Activated naive CD8-positive, alpha-beta T cell (primary cell): Measurements from ENCODE around the gene TMEM114.

ENCODE experiments used
- H3K27ac Mint-ChIP-seq: one replicate; pipeline ENCODE4 v1.8.0; 2021; ENCODE audit warnings: mixed read lengths
- H3K27me3 Mint-ChIP-seq: one replicate; pipeline ENCODE4 v1.8.0; 2021; ENCODE audit warnings: mixed read lengths
- H3K36me3 Mint-ChIP-seq: one replicate; pipeline ENCODE4 v1.8.0; 2021; ENCODE audit warnings: mixed read lengths
- H3K4me1 Mint-ChIP-seq: one replicate; pipeline ENCODE4 v1.8.0; 2021; ENCODE audit warnings: low read depth, mixed read lengths
- H3K4me3 Mint-ChIP-seq: one replicate; pipeline ENCODE4 v1.8.0; 2021; ENCODE audit warnings: mild to moderate bottlenecking, mixed read lengths
- H3K9me3 Mint-ChIP-seq: one replicate; pipeline ENCODE4 v1.8.0; 2021; ENCODE audit warnings: low read depth, mixed read lengths

Gene TMEM114

GRCh38 chr16:8589900-8590688 lies at the start of gene TMEM114:
Gene TMEM114 (minus strand): TSS chr16:8590511. CDS start chr16:8589838, 673 bp downstream.
- H3K27ac Mint-ChIP-seq = no peak within 1 kb of the TSS
- peak within 1 kb of the TSS; percentile 63 for H3K4me3 Mint-ChIP-seq
- H3K4me1 Mint-ChIP-seq = peaks cover 6% of the 10 kb centered on the region
- H3K36me3 Mint-ChIP-seq = no peaks in the 10 kb centered on the region
- H3K27me3 Mint-ChIP-seq = peaks cover 26% of the 10 kb centered on the region
- no peaks in the 10 kb centered on the region for H3K9me3 Mint-ChIP-seq

DNA sequence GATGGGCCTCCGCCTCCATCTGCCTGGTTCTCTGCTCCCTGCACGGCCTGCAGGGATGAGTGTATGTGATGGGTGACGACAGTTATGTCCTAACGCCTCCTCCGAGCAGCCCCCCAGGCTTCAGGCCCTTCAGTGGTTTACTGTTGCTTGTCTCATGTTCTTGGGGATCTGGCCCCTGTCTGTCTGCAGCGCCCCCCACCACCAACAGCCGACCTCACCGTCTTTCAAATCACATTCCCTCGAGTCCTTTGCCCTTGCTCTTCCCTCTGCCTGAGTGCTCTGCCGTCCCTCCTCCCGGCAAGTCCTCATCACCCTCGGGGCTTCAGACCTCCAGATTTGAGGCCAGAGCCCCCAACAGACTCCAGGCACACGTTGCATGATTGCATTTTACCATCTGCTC lies 49.4 kb upstream of the TMEM114 start:
- Mint-ChIP-seq H3K36me3 (peaks cover 15% of the 10 kb centered on the region), H3K27me3 (no peaks in the 10 kb centered on the region), H3K27ac (no peak overlapping the region), H3K4me3 (no peak overlapping the region), H3K4me1 (peaks cover 8% of the 10 kb centered on the region), H3K9me3 (no peaks in the 10 kb centered on the region)

DNA sequence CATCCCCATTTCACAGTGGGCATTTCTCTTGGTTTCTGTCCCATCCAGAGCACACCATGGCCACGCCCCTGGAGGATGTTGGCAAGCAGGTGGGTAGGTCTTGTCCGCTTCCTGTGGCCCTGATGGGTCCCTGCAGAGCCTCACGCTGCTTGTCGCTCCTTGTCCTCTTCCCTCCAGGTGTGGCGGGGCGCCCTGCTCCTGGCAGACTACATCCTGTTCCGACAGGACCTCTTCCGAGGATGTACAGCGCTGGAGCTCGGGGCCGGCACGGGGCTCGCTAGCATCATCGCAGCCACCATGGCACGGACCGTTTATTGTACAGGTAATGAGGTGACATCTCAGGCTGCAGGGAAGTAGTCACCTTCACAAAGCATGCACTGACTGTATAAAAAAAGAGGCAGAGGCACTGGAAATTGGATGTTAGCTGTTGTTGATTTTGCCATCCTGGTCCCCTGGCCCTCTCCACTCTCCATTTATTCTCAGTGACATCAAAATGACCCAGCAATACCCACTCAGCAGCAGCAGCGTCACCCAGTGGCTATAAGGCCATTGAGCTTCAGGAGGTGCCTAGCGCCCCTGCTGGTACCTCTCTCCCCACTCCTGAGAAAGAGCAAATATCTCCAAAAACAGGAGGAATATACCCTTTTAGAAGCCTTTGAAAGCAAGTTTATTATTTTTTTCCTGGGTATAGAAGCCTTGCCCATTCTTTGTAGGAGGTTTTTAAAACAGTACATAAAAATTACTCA lies 44.9 kb upstream of the TMEM114 start:
- Mint-ChIP-seq H3K27me3 (no peaks in the 10 kb centered on the region), H3K4me3 (no peak overlapping the region), H3K4me1 (no peaks in the 10 kb centered on the region), H3K27ac (no peak overlapping the region), H3K36me3 (peaks cover 2% of the 10 kb centered on the region), H3K9me3 (no peaks in the 10 kb centered on the region)

DNA sequence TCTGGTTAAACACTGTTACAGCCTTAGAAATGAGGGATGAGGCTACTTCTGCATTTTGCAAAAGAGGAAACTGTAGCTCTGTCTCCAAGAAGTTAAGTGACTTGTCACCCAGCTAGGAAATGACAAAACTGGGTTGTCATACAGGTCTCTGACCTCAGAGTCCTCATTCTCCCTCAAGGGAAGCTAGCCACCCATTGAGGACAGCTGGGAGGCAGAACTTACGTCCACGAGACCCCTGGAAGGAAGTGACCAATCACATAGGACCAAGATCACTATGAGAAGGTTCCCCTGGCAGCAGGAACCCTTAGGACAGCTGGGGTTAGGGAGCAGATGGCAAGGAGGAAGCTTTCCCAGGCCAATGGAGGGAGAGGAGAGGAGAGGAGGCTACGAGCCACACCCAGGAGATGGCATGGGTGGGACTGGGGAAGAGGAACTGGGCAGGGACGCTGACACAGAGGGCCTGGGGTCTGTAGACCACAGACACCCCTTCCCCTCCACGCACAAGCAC lies 42.4 kb upstream of the TMEM114 start:
- H3K27ac Mint-ChIP-seq = no peak overlapping the region
- peaks cover 7% of the 10 kb centered on the region for H3K36me3 Mint-ChIP-seq
- no peaks in the 10 kb centered on the region for H3K27me3 Mint-ChIP-seq
- no peak overlapping the region for H3K4me3 Mint-ChIP-seq
- H3K4me1 Mint-ChIP-seq = peaks cover 2% of the 10 kb centered on the region
- no peaks in the 10 kb centered on the region for H3K9me3 Mint-ChIP-seq

DNA sequence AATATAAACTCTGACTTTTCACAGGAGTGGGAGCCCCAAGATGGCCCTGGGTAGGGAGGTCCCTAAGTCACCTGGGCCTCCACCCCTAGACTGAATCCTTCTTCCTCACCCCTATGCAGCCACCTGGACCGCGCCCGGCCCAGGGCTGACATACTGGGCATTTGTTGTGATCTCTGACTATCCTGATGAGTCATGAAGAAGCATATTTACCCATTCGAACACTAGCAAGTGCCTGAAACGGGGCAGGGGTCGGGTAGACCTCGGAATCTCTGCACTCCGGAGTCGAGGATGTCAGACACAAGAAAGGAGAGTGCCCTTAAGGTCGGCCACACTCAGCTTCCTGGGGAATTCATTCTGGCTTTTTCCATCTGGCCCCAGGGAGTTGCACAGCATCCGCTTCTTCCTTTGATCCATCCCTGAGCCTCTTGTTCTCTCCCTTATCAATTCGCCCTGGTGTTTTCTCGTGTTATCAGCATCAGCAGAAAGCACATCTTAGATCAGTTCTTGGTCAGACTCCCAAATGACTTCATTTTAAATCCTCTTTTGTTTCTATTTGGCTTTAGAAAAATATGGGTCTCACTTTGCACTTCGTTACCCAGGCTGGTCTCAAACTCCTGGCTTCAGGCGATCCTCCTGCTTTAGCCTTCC lies 41.6 kb upstream of the TMEM114 start:
- peaks cover 9% of the 10 kb centered on the region for H3K36me3 Mint-ChIP-seq
- no peak overlapping the region for H3K4me3 Mint-ChIP-seq
- peaks cover 6% of the 10 kb centered on the region for H3K4me1 Mint-ChIP-seq
- no peaks in the 10 kb centered on the region for H3K9me3 Mint-ChIP-seq
- H3K27ac Mint-ChIP-seq = no peak overlapping the region
- no peaks in the 10 kb centered on the region for H3K27me3 Mint-ChIP-seq

DNA sequence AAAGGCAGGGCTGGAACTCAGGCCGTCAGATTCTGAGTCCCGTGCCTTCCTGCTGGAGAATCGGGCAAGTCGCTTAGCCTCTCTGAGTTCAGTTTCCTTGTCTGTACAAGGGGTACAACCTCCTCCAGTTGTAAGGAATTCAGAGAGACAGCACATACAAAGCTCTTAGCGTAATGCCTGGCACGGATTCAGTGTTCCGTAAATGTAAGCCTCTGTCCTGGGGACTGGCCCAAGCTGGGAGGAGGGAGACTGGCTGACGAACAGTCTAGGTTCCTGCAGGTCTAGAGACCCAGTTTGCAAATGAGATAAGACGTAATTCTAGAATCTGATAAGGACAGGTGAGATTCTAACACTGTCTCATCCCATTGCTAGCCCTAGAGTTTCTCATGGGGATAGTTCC lies 41.1 kb upstream of the TMEM114 start:
- Mint-ChIP-seq H3K27me3 (no peaks in the 10 kb centered on the region), H3K4me1 (peaks cover 7% of the 10 kb centered on the region), H3K36me3 (peaks cover 7% of the 10 kb centered on the region), H3K4me3 (no peak overlapping the region), H3K9me3 (no peaks in the 10 kb centered on the region), H3K27ac (no peak overlapping the region)

DNA sequence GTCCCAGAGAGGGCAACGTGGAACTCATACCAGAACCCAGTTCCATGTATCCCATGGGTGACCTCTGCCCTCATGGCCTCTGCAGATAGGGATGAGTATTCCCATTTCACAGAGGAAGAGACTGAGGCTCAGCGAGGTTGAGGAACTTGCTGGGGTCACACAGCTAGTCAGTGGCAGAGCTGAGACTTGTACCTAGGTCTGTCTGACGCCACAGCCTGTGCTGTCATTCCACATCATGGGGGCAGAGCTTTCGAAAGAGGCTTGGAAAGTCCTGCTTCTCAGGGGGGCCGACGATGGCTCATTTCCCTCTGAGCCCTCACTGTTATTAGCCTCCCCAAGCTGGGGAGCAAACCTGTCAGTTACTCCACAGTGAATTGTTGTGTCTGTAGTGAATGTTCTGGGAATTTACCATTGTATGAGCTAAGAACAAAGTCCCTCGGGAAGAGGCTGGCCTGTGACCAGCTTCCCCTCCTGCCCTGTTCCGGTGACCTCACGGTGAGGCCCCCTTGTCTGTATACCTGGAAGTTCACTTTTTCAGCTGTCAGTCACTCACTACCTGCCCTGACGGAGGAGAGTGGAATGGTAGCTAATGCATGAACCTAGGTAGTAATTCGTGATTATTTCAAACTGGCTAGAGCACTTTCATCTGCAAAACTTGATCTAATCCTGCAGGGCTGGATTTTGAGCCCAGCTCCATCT lies 40.1 kb upstream of the TMEM114 start:
- Mint-ChIP-seq H3K4me1 (peaks cover 7% of the 10 kb centered on the region), H3K27me3 (no peaks in the 10 kb centered on the region), H3K27ac (no peak overlapping the region), H3K4me3 (no peak overlapping the region), H3K36me3 (peaks cover 7% of the 10 kb centered on the region), H3K9me3 (no peaks in the 10 kb centered on the region)

- no peak overlapping the region for H3K4me3 Mint-ChIP-seq
Observed at GRCh38 chr16:8628981-8629725, 38.8 kb upstream of the TMEM114 start.

GRCh38 chr16:8627456-8627855 lies 37.1 kb upstream of the TMEM114 start:
- H3K4me3 Mint-ChIP-seq = no peak overlapping the region
- H3K36me3 Mint-ChIP-seq = peaks cover 7% of the 10 kb centered on the region
- H3K27ac Mint-ChIP-seq = no peak overlapping the region
- no peaks in the 10 kb centered on the region for H3K27me3 Mint-ChIP-seq
- peaks cover 27% of the 10 kb centered on the region for H3K4me1 Mint-ChIP-seq
- no peaks in the 10 kb centered on the region for H3K9me3 Mint-ChIP-seq

More at GRCh38 chr16:8628981-8629725, 38.8 kb upstream of the TMEM114 start:
- H3K36me3 Mint-ChIP-seq = peaks cover 7% of the 10 kb centered on the region
- H3K9me3 Mint-ChIP-seq = no peaks in the 10 kb centered on the region
- H3K27ac Mint-ChIP-seq = no peak overlapping the region
- peaks cover 15% of the 10 kb centered on the region for H3K4me1 Mint-ChIP-seq
- no peaks in the 10 kb centered on the region for H3K27me3 Mint-ChIP-seq

- H3K36me3 Mint-ChIP-seq = peaks cover 7% of the 10 kb centered on the region
- H3K9me3 Mint-ChIP-seq = no peaks in the 10 kb centered on the region
- no peak overlapping the region for H3K4me3 Mint-ChIP-seq
- peaks cover 32% of the 10 kb centered on the region for H3K4me1 Mint-ChIP-seq
- peak overlapping the region; percentile 41 for H3K27ac Mint-ChIP-seq
- H3K27me3 Mint-ChIP-seq = no peaks in the 10 kb centered on the region
Observed at GRCh38 chr16:8626946-8627345, 36.6 kb upstream of the TMEM114 start.

DNA sequence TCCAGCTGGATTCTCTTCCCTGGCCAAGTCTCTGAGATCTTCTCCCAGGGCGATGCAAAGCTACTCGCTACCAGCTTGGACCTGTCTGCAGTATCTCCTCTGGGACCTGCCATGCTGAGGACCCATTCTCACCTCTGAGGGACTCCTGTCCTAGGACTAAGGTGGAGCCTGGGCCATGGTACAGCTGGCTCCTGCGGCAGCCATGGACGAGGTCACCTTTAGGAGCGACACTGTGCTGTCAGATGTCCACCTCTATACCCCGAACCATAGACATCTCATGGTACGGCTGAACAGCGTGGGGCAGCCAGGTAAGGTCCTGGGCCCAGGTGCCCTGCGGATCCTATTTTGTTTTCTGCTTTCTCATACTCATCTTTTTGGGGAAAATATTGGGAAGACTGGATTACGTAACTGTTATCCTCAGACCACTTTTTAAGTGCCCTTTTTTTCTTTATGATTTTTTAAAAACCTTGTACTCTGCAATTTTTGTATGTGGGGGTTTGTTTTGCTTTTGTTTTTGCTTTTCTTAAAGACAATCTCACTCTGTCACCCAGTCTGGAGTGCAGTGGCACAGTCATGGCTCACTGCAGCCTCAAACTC lies 35.3 kb upstream of the TMEM114 start:
- no peak overlapping the region for H3K27ac Mint-ChIP-seq
- H3K9me3 Mint-ChIP-seq = no peaks in the 10 kb centered on the region
- H3K4me1 Mint-ChIP-seq = peaks cover 38% of the 10 kb centered on the region
- H3K4me3 Mint-ChIP-seq = no peak overlapping the region
- H3K36me3 Mint-ChIP-seq = peaks cover 7% of the 10 kb centered on the region
- H3K27me3 Mint-ChIP-seq = no peaks in the 10 kb centered on the region

GRCh38 chr16:8623634-8624033 lies 33.3 kb upstream of the TMEM114 start:
- Mint-ChIP-seq H3K27ac (no peak overlapping the region), H3K4me3 (peak overlapping the region; percentile 43), H3K36me3 (peaks cover 5% of the 10 kb centered on the region), H3K9me3 (no peaks in the 10 kb centered on the region), H3K27me3 (no peaks in the 10 kb centered on the region), H3K4me1 (peaks cover 38% of the 10 kb centered on the region)

- Mint-ChIP-seq H3K4me3 (peak overlapping the region; percentile 98), H3K36me3 (no peaks in the 10 kb centered on the region), H3K9me3 (no peaks in the 10 kb centered on the region), H3K27me3 (no peaks in the 10 kb centered on the region), H3K4me1 (peaks cover 36% of the 10 kb centered on the region), H3K27ac (peak overlapping the region; percentile 91)
Observed at GRCh38 chr16:8622315-8622656, 32.0 kb upstream of the TMEM114 start.
